Gastrocnemius medialis (tissue), 4 donors: ENCODE measurements around the gene ZNF652. TPM values are rescaled to one million over a fixed set of nuclear protein-coding genes. Genes with fewer than 3 reads are reported as not detected.

Experiments
- ATAC-seq, 2 donors: fragments of 150-250 bp; one replicate each; pipeline ENCODE4 v1.9.1; 2016
- DNase-seq, 2 donors: peaks; one replicate each; pipeline ENCODE4 v3.0.0-alpha.2; 2019
- H3K27ac ChIP-seq, 4 donors: fragments of 200-600 bp; sonication (generic); 1 replicate in 1 of 4; 2 replicates in 3 of 4; pipeline ENCODE4 v1.5.1; 2016 to 2018; ENCODE audit warnings: mild to moderate bottlenecking in 2 of 4, moderate library complexity in 1 of 4
- H3K27me3 ChIP-seq, 3 donors: fragments of 200-600 bp; sonication (generic) in 2 of 3; 1 replicate in 1 of 3; 2 replicates in 2 of 3; pipeline versions ENCODE4 v1.5.1 to v1.6.0; 2016 to 2019; ENCODE audit warnings: mild to moderate bottlenecking in 1 of 3, moderate library complexity in 1 of 3
- H3K36me3 ChIP-seq, 2 donors: fragments of 200-600 bp; sonication (generic) in 1 of 2; one replicate each; pipeline ENCODE4 v1.5.1; 2017 to 2018
- H3K4me1 ChIP-seq, 2 donors: fragments of 200-600 bp; sonication (generic) in 1 of 2; one replicate each; pipeline ENCODE4 v1.5.1; 2016 to 2017; ENCODE audit warnings: mild to moderate bottlenecking in 2 of 2
- H3K4me3 ChIP-seq, 4 donors: fragments of 200-600 bp; sonication (generic) in 3 of 4; 1 replicate in 1 of 4; 2 replicates in 3 of 4; pipeline ENCODE4 v1.5.1; 2016 to 2019; ENCODE audit warnings: mild to moderate bottlenecking in 2 of 4
- H3K9me3 ChIP-seq, 3 donors: fragments of 200-600 bp; sonication (generic) in 2 of 3; 1 replicate in 1 of 3; 2 replicates in 2 of 3; pipeline ENCODE4 v1.5.1; 2016 to 2019
- CTCF ChIP-seq, 5 experiments: fragments of 450-650 bp in 3 of 5; fragments of 200-600 bp in 2 of 5; sonication (generic) in 2 of 5; IDR thresholded peaks in 4 of 5; conservative IDR thresholded peaks in 1 of 5; 1 replicate in 4 of 5; 2 replicates in 1 of 5; pipeline ENCODE4 v1.5.1; 2016 to 2019; ENCODE audit warnings: antibody characterized with exemption in 5 of 5, mild to moderate bottlenecking in 3 of 5, moderate library complexity in 3 of 5
- POLR2A ChIP-seq, 2 donors: fragments of 450-650 bp; IDR thresholded peaks; one replicate each; pipeline ENCODE4 v1.6.1; 2017; ENCODE audit warnings: antibody characterized with exemption in 2 of 2, mild to moderate bottlenecking in 2 of 2, moderate library complexity in 2 of 2
- in situ Hi-C, 4 donors: fragments of 200-750 bp; cut with MboI; loops; one replicate each; pipeline versions ENCODE4 v1.15.0 to v1.8.0; 2017; ENCODE audit warnings: low sequenced_read_pairs in 4 of 4
- intact Hi-C: fragments of 100-400 bp; cut with DNase I; formaldehyde crosslinking; loops from one replicate; pipeline ENCODE4 v1.15.1; 2023; ENCODE audit warnings: low total_unique reads
- total RNA-seq, 4 donors: library from RNA; depleted of rRNA; stranded (reverse); fragments of >200 nt; gene quantifications; one replicate each; pipeline versions ENCODE4 v1.1.0 to v1.2.3, GENCODE V29; 2016

ZNF652 gene
- total RNA-seq, 4 donors from 2014 or later, result 32.8 to 49.6 (median 41.1) TPM

- DNase-seq (no peak), ATAC-seq (no peak)
- H3K27me3 ChIP-seq, result no peaks in the 10 kb centered on the region
- intact Hi-C loops (no loop called here), in situ Hi-C loops (no loop called here)
- no peak overlapping the region for H3K27ac ChIP-seq
- no peak for TF ChIP-seq CTCF (IDR thresholded peaks at IDR 0.05 in 4 of 5, conservative IDR thresholded peaks at IDR 0.05 in 1 of 5)
- TF ChIP-seq POLR2A (IDR thresholded peaks at IDR 0.05), result no peak
- H3K36me3 ChIP-seq, result no peaks in the 10 kb centered on the region
- no peaks in the 10 kb centered on the region for H3K9me3 ChIP-seq
- H3K4me3 ChIP-seq, result no peak overlapping the region
- H3K4me1 ChIP-seq, result peaks cover 4 to 8% of the 10 kb centered on the region in 2 donors
Measured at GRCh38 chr17:49254066-49254465, 108.0 kb downstream of the ZNF652 start.

GRCh38 chr17:49252148-49252695, 109.8 kb downstream of the ZNF652 start:
- H3K4me3 ChIP-seq, result no peak overlapping the region
- in situ Hi-C loops, result no loop called here
- no peak for DNase-seq
- H3K36me3 ChIP-seq, result no peaks in the 10 kb centered on the region
- no peak for TF ChIP-seq POLR2A (IDR thresholded peaks at IDR 0.05)
- TF ChIP-seq CTCF (IDR thresholded peaks at IDR 0.05 in 4 of 5, conservative IDR thresholded peaks at IDR 0.05 in 1 of 5), result no peak
- intact Hi-C loops, result no loop called here
- no peak for ATAC-seq
- no peaks in the 10 kb centered on the region for H3K9me3 ChIP-seq
- no peak overlapping the region for H3K27ac ChIP-seq
- no peaks in the 10 kb centered on the region for H3K27me3 ChIP-seq
- H3K4me1 ChIP-seq, result peaks cover 7 to 10% of the 10 kb centered on the region in 2 donors

GRCh38 chr17:49249890-49250522, 112.0 kb downstream of the ZNF652 start:
- in situ Hi-C loops, result no loop called here
- no peak for TF ChIP-seq POLR2A (IDR thresholded peaks at IDR 0.05)
- no peak for TF ChIP-seq CTCF (IDR thresholded peaks at IDR 0.05 in 4 of 5, conservative IDR thresholded peaks at IDR 0.05 in 1 of 5)
- intact Hi-C loops, result no loop called here
- Histone ChIP-seq H3K9me3 (no peaks in the 10 kb centered on the region), H3K27me3 (no peaks in the 10 kb centered on the region), H3K27ac (no peak overlapping the region), H3K4me3 (no peak overlapping the region), H3K36me3 (no peaks in the 10 kb centered on the region), H3K4me1 (peaks cover 7 to 10% of the 10 kb centered on the region in 2 donors)
- ATAC-seq (no peak), DNase-seq (no peak)

- intact Hi-C loops (no loop called here), in situ Hi-C loops (no loop called here)
- TF ChIP-seq CTCF (IDR thresholded peaks at IDR 0.05 in 4 of 5, conservative IDR thresholded peaks at IDR 0.05 in 1 of 5) (no peak), POLR2A (IDR thresholded peaks at IDR 0.05) (no peak)
- DNase-seq, result peak; percentile 10 to 43
- Histone ChIP-seq H3K4me1 (peaks cover 7 to 10% of the 10 kb centered on the region in 2 donors), H3K9me3 (no peaks in the 10 kb centered on the region), H3K4me3 (no peak overlapping the region), H3K36me3 (no peaks in the 10 kb centered on the region), H3K27me3 (no peaks in the 10 kb centered on the region), H3K27ac (no peak overlapping the region)
- ATAC-seq, result peak in 1 of 2 donors; percentile 53
Measured at GRCh38 chr17:49249292-49249794, 112.7 kb downstream of the ZNF652 start.
